ENCODE results near the gene CDKN2A.

DNA sequence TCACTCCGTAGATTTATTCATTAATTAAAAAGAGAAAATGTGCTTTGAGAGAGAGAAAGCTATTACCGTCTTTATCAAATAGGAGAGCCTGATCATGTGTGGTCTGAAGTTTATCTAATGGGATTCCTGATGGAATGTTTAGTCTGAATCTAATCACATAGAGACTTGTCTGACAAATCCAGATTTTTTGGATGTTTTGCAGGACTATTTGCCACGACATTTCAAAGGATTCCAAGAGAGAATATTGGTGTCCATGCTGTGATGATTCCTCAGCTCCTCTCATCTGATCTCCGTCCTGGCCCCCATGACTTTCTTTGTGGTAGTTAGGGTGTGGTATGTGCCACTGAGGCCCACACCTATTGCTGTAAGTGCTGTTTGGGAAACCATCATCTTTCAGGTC is 35.0 kb upstream of the CDKN2A start:
- TF ChIP-seq POLR2A (IDR thresholded peaks at IDR 0.05): no peak
- TF ChIP-seq, protein P1, sequence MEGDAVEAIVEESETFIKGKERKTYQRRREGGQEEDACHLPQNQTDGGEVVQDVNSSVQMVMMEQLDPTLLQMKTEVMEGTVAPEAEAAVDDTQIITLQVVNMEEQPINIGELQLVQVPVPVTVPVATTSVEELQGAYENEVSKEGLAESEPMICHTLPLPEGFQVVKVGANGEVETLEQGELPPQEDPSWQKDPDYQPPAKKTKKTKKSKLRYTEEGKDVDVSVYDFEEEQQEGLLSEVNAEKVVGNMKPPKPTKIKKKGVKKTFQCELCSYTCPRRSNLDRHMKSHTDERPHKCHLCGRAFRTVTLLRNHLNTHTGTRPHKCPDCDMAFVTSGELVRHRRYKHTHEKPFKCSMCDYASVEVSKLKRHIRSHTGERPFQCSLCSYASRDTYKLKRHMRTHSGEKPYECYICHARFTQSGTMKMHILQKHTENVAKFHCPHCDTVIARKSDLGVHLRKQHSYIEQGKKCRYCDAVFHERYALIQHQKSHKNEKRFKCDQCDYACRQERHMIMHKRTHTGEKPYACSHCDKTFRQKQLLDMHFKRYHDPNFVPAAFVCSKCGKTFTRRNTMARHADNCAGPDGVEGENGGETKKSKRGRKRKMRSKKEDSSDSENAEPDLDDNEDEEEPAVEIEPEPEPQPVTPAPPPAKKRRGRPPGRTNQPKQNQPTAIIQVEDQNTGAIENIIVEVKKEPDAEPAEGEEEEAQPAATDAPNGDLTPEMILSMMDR (IDR thresholded peaks at IDR 0.05 in 4 of 5, conservative IDR thresholded peaks at IDR 0.05 in 1 of 5): no peak

Measured in gastrocnemius medialis (tissue), 4 donors.